Chondrocyte (in vitro differentiated cells): ENCODE results near the gene MANEA. TPM values are rescaled to one million over a fixed set of nuclear protein-coding genes. Genes with fewer than 3 reads are reported as not detected.
A peak's percentile ranks its signal among the peaks of the same experiment; 100 is the strongest.

Experiments
- DNase-seq: peaks from one replicate; pipeline ENCODE4 v3.0.0; 2021; ENCODE audit warnings: mixed read lengths, low spot score
- H3K27ac Mint-ChIP-seq: one replicate; pipeline ENCODE4 v1.8.0; 2021; ENCODE audit warnings: mild to moderate bottlenecking, moderate library complexity, mixed read lengths; ENCODE audit not compliant: unreplicated experiment
- H3K27me3 Mint-ChIP-seq: 2 replicates; pipeline ENCODE4 v1.8.0; 2021; ENCODE audit warnings: low read depth, mixed read lengths
- H3K36me3 Mint-ChIP-seq: 2 replicates; pipeline ENCODE4 v1.8.0; 2021; ENCODE audit warnings: low read depth, mixed read lengths
- H3K4me1 Mint-ChIP-seq: 2 replicates; pipeline ENCODE4 v1.8.0; 2021; ENCODE audit warnings: low read depth, mild to moderate bottlenecking, mixed read lengths
- H3K4me3 Mint-ChIP-seq: one replicate; pipeline ENCODE4 v1.8.0; 2021; ENCODE audit warnings: mild to moderate bottlenecking, moderate library complexity, mixed read lengths; ENCODE audit not compliant: unreplicated experiment
- H3K9me3 Mint-ChIP-seq: 2 replicates; pipeline ENCODE4 v1.8.0; 2021; ENCODE audit warnings: low read depth, mixed read lengths
- total RNA-seq: library from RNA; stranded (reverse); gene quantifications from 3 replicates; pipeline ENCODE4 v1.2.1, GENCODE V29; 2021
- TF ChIP-seq, protein P1 (sequence below): fragments of 200-600 bp; sonication (generic); IDR thresholded peaks from 2 replicates; pipeline ENCODE4 v1.5.0; 2021; ENCODE audit warnings: antibody characterized with exemption, mild to moderate bottlenecking, moderate library complexity

Gene MANEA
- total RNA-seq, 1 donor from 2014 or later = 12.0 TPM

DNA sequence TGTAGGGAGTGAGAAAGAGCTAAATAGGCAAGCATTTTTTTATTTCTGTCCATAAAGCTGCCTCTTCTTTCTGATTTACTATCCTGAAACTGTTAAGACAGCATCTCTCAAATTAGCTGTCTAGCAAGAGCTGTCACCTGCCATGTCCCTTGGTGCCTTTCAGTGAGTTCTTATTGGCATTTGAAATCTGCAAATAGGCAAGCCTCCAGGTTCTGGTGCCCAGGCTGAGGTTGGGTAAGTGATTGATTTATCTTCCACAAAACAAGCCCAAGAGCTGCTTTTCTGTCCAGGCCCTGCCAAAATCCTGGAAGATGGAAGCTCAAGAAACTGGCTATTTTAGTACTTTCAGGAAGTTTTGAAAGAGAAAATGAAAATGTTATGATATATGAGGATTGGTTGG lies 22.4 kb downstream of the MANEA start:
- Mint-ChIP-seq H3K4me3 (no peak overlapping the region), H3K27ac (no peak overlapping the region), H3K27me3 (no peaks in the 10 kb centered on the region), H3K4me1 (peaks cover 11% of the 10 kb centered on the region), H3K36me3 (no peaks in the 10 kb centered on the region), H3K9me3 (no peaks in the 10 kb centered on the region)
- TF ChIP-seq, protein P1, sequence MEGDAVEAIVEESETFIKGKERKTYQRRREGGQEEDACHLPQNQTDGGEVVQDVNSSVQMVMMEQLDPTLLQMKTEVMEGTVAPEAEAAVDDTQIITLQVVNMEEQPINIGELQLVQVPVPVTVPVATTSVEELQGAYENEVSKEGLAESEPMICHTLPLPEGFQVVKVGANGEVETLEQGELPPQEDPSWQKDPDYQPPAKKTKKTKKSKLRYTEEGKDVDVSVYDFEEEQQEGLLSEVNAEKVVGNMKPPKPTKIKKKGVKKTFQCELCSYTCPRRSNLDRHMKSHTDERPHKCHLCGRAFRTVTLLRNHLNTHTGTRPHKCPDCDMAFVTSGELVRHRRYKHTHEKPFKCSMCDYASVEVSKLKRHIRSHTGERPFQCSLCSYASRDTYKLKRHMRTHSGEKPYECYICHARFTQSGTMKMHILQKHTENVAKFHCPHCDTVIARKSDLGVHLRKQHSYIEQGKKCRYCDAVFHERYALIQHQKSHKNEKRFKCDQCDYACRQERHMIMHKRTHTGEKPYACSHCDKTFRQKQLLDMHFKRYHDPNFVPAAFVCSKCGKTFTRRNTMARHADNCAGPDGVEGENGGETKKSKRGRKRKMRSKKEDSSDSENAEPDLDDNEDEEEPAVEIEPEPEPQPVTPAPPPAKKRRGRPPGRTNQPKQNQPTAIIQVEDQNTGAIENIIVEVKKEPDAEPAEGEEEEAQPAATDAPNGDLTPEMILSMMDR = no peak
- DNase-seq = no peak

DNA sequence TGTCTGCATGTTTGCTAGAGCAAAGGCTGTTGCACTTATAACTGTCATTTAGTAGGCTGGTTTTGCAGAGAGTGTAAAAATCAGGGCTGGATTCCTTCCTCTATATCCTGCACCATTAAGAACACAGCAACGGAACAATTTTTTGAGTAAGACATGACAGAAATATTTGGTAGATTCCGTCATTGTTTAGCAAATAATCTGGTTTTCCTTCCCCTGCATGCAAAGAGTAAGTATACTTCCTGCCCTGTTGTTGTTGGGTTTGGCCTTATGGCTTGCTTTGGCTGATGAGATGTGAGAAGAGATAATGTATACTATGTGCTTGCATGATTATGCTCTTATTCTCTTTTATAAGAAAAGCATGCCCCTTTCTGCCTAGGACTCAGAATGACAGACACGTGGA lies 23.8 kb downstream of the MANEA start:
- Mint-ChIP-seq H3K27me3 (no peaks in the 10 kb centered on the region), H3K4me1 (no peaks in the 10 kb centered on the region), H3K9me3 (no peaks in the 10 kb centered on the region), H3K36me3 (no peaks in the 10 kb centered on the region), H3K4me3 (no peak overlapping the region), H3K27ac (no peak overlapping the region)
- TF ChIP-seq, protein P1 = no peak
- no peak for DNase-seq

DNA sequence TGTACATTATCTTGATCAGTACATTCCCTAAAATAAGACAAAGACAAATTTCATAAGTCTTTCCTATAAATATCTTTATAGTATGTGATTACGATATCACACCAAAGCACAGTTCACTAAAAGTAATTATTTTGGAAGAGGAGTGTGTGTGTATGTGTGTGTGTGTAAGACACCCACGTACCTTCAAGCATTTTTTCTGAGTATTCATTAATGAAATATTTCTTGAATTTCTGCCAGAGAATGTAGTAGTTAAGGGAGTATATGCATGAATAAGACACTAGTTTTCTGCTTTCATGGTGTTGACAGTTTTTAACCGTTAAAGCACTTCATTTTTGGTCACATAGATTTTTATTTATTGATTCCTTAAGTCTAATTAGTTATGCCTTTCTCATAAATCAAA lies 36.8 kb downstream of the MANEA start:
- peaks cover 13% of the 10 kb centered on the region for H3K27me3 Mint-ChIP-seq
- no peak overlapping the region for H3K4me3 Mint-ChIP-seq
- H3K4me1 Mint-ChIP-seq = no peaks in the 10 kb centered on the region
- no peak for DNase-seq
- H3K36me3 Mint-ChIP-seq = no peaks in the 10 kb centered on the region
- H3K9me3 Mint-ChIP-seq = no peaks in the 10 kb centered on the region
- no peak overlapping the region for H3K27ac Mint-ChIP-seq
- TF ChIP-seq, protein P1 = no peak

DNA sequence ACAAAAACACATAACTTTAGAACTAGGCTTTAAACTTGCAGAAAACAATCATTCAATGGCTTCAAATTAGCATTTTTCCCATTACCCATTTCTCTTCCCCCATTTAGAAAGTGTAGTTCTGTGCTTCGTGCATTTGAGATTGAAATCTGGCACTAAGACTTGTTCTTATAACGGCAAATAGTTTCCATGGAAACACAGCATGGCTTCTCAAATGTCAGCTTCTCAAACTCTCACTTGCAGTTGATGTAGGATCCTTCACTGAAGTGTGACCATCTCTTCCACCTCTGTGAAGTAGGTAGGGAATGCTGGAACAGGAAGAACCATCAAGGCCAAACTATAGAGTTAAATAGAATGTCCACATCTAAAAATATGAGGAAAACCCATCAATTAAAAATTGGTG lies 52.2 kb downstream of the MANEA start:
- H3K9me3 Mint-ChIP-seq = peaks cover 3% of the 10 kb centered on the region
- H3K4me3 Mint-ChIP-seq = no peak overlapping the region
- no peaks in the 10 kb centered on the region for H3K4me1 Mint-ChIP-seq
- peaks cover 7% of the 10 kb centered on the region for H3K27me3 Mint-ChIP-seq
- no peak for DNase-seq
- H3K36me3 Mint-ChIP-seq = no peaks in the 10 kb centered on the region
- TF ChIP-seq, protein P1 = no peak
- no peak overlapping the region for H3K27ac Mint-ChIP-seq

DNA sequence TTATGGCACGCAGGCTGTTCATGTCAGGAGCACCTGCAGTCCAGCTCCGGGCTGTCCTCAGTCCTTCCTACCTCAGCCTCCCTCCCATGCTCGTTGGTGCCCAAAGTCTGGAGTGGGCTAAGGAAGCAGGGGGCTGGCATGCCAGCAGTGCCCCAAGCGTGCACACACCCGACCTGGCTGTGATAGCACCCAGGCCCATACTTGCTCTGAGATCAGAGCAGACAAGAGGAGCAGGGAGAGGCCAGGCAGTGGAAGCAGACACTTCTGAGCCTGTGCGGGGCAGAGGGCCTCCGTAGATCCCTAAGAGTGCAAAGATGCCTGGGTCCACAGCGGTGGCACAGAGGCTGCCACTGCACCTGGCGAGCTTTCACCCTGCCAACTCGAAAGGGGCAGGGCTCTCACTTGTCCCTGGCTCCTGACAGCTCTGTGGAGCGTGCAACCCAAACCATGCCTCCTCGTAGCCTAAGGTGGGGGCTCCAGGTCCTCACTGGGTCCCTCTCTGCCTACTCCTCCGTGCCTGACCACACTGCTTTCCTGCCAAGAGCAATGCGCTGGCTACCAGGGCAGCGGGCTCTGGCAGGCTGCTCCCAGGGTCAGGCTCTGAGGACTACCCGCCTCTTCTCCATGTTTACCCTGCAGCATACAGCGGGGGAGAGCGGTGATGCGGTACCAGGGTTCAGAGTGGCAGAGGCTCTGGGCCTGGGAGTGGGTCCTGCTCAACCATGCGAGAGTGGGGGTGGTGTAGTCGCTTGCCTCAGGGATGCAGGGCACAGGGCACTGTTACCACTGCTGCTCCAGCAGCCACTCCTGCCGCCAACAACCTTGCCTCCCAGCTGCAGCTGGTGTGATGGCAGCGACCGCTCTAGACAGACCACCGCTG lies 59.5 kb downstream of the MANEA start:
- Mint-ChIP-seq H3K27ac (no peak overlapping the region), H3K9me3 (peaks cover 3% of the 10 kb centered on the region), H3K36me3 (no peaks in the 10 kb centered on the region), H3K4me1 (no peaks in the 10 kb centered on the region), H3K27me3 (peaks cover 5% of the 10 kb centered on the region), H3K4me3 (no peak overlapping the region)
- TF ChIP-seq, protein P1 = no peak
- peak; percentile 59 for DNase-seq
